ENCODE data around the gene TSC2. TPM values are rescaled to one million over a fixed set of nuclear protein-coding genes. Genes with fewer than 3 reads are reported as not detected.

Gene TSC2
- total and polyA plus RNA-seq, 9 of the 15 experiments (the other 6 are each of a cell fraction or from before 2014, with no cell fraction given): 1.3 to 68.1 (median 16.6) TPM

DNA sequence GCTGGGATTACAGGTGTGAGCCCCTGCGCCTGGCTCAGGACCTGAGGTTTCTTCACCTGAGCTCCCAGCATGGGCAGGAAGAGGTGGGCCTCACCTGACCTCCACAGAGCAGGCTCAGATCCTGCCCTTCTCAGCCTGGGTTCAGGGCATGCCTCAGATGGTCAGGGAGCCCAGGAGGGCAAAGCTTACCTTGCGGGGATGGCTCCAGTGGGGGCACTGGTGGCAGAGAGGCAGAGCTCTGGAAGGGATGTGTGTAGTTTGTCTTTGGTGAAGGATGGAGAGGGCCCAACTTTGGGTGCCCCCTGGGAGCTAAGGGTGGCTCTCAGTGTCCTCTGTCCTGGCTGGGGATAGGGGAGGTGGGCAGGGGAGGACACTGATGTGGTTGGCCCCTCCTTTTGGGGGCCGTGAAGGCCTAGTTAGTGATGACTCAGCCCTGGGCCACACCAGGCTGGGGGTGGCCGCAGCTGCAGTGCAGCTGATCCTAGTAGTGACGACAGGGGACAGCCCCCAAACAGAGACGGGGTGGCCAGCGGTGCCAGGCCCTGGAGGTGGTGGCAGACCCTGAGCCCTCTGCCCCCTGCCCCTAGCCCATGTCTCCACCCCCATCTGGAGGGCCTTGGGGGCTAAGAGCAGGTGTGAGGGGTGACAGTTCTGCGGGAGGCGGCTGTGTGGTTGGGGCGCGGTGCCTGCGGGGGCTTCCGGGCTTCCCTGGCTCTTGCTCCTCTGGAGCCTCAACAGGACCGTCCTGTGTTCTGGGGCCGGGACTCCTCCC is 15.3 kb upstream of the TSC2 start (continued):
- TF ChIP-seq, protein P1, sequence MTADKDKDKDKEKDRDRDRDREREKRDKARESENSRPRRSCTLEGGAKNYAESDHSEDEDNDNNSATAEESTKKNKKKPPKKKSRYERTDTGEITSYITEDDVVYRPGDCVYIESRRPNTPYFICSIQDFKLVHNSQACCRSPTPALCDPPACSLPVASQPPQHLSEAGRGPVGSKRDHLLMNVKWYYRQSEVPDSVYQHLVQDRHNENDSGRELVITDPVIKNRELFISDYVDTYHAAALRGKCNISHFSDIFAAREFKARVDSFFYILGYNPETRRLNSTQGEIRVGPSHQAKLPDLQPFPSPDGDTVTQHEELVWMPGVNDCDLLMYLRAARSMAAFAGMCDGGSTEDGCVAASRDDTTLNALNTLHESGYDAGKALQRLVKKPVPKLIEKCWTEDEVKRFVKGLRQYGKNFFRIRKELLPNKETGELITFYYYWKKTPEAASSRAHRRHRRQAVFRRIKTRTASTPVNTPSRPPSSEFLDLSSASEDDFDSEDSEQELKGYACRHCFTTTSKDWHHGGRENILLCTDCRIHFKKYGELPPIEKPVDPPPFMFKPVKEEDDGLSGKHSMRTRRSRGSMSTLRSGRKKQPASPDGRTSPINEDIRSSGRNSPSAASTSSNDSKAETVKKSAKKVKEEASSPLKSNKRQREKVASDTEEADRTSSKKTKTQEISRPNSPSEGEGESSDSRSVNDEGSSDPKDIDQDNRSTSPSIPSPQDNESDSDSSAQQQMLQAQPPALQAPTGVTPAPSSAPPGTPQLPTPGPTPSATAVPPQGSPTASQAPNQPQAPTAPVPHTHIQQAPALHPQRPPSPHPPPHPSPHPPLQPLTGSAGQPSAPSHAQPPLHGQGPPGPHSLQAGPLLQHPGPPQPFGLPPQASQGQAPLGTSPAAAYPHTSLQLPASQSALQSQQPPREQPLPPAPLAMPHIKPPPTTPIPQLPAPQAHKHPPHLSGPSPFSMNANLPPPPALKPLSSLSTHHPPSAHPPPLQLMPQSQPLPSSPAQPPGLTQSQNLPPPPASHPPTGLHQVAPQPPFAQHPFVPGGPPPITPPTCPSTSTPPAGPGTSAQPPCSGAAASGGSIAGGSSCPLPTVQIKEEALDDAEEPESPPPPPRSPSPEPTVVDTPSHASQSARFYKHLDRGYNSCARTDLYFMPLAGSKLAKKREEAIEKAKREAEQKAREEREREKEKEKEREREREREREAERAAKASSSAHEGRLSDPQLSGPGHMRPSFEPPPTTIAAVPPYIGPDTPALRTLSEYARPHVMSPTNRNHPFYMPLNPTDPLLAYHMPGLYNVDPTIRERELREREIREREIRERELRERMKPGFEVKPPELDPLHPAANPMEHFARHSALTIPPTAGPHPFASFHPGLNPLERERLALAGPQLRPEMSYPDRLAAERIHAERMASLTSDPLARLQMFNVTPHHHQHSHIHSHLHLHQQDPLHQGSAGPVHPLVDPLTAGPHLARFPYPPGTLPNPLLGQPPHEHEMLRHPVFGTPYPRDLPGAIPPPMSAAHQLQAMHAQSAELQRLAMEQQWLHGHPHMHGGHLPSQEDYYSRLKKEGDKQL (CRISPR knock-in tag; IDR thresholded peaks at IDR 0.05; ENCODE audit: borderline replicate concordance): no peak
- no peak for TF ChIP-seq CEBPB (tag; IDR thresholded peaks at IDR 0.05)
- TF ChIP-seq SP1 (CRISPR knock-in tag; IDR thresholded peaks at IDR 0.05): no peak
- TF ChIP-seq NCOA4 (IDR thresholded peaks at IDR 0.05; ENCODE audit: partially characterized antibody): no peak
- no peak for TF ChIP-seq TAF1 (IDR thresholded peaks at IDR 0.05; ENCODE audit: control insufficient read depth, extremely low read depth, insufficient read depth, low read length, severe bottlenecking)
- no peak for TF ChIP-seq RFX5 (IDR thresholded peaks at IDR 0.05; ENCODE audit: low read depth, low read length)
- TF ChIP-seq ZSCAN32 (CRISPR knock-in tag; IDR thresholded peaks at IDR 0.05): no peak
- no peak for TF ChIP-seq NCOA1 (IDR thresholded peaks at IDR 0.05; ENCODE audit: low read depth)
- TF ChIP-seq SUPT5H (IDR thresholded peaks at IDR 0.05): no peak
- TF ChIP-seq ZBTB40 (IDR thresholded peaks at IDR 0.05): no peak
- no peak for TF ChIP-seq ZBTB40 (CRISPR knock-in tag; IDR thresholded peaks at IDR 0.05)
- TF ChIP-seq, protein P2, sequence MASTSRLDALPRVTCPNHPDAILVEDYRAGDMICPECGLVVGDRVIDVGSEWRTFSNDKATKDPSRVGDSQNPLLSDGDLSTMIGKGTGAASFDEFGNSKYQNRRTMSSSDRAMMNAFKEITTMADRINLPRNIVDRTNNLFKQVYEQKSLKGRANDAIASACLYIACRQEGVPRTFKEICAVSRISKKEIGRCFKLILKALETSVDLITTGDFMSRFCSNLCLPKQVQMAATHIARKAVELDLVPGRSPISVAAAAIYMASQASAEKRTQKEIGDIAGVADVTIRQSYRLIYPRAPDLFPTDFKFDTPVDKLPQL (IDR thresholded peaks at IDR 0.05; ENCODE audit: extremely low read depth, insufficient read length): no peak
- TF ChIP-seq HEY1 (CRISPR knock-in tag; IDR thresholded peaks at IDR 0.05; ENCODE audit: borderline replicate concordance): no peak

Data from K562 (cell line).